GM20000 (cell line): ENCODE data around the gene FHAD1.

ENCODE experiments used
- DNase-seq: peaks from one replicate; pipeline ENCODE4 v3.0.0; 2012; ENCODE audit warnings: low spot score
- CTCF ChIP-seq: IDR thresholded peaks from 2 replicates; pipeline ENCODE4 v1.5.1; 2012; ENCODE audit warnings: mild to moderate bottlenecking, control low read depth; ENCODE audit errors: extremely low read depth, missing control alignments

FHAD1 gene

GRCh38 chr1:15246960-15247614, at the start of gene FHAD1:
FHAD1 (plus strand) TSS chr1:15247223; CDS start chr1:15251785, 4,562 bp downstream.
- no peak for TF ChIP-seq CTCF
- DNase-seq: peak; percentile 78

- no peak for DNase-seq
- no peak for TF ChIP-seq CTCF
Measured at GRCh38 chr1:15197591-15198447, 49.2 kb upstream of the FHAD1 start.

GRCh38 chr1:15198684-15199083, 48.3 kb upstream of the FHAD1 start:
- no peak for TF ChIP-seq CTCF

GRCh38 chr1:15201221-15201620, 45.8 kb upstream of the FHAD1 start:
- no peak for TF ChIP-seq CTCF
- DNase-seq: no peak

More at GRCh38 chr1:15198684-15199083, 48.3 kb upstream of the FHAD1 start:
- no peak for DNase-seq

GRCh38 chr1:15201849-15202551, 45.0 kb upstream of the FHAD1 start:
- DNase-seq: no peak
- no peak for TF ChIP-seq CTCF

GRCh38 chr1:15204931-15205330, 42.1 kb upstream of the FHAD1 start:
- TF ChIP-seq CTCF: no peak
- no peak for DNase-seq
